Stimulated activated CD4-positive, alpha-beta T cell treated with anti-CD3 and anti-CD28 coated beads, Interleukin-12 subunit alpha, Interleukin-12 subunit beta, amount 100 ng/mL, for 24 hours (primary cell): ENCODE data around the gene DNM3.

Experiments used
- DNase-seq, 2 experiments: peaks; one replicate each; pipeline ENCODE4 v3.0.0-alpha.2; 2020; ENCODE audit warnings: low read depth in 2 of 2

DNM3 gene

DNA sequence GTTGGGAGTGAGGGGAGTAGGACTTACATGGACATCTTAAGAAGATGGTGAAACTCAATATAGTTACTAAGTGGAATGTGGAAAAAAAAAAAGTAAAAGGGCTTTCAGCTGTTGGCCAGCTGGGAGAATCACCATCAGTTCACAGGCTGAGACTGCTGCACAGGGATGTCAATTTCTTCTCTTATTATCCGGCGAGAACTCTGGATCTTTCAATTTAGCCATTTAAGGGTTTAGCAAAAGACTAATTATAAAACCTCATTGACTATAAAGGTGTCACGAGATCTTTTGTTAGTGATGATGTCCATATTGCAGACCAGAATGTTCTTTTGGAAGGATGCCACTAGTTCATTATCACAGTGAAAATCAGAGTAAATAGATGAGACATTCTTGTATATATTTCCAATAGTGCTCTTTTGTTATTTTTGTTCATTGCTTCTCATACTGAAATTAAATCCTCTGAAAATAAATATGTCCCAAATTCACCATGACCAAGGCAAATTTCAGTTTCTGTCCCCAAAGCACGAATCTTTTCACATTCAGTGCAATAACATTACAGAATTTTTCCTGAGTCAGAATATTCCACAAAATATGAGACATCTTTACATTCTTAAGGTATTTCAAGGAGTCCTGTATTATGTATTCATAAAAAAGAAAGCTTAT is 266.1 kb downstream of the DNM3 start:
- no peak for DNase-seq

- no peak for DNase-seq
Measured at GRCh38 chr1:172108161-172108893, 267.0 kb downstream of the DNM3 start.

GRCh38 chr1:172109359-172109758 is 268.1 kb downstream of the DNM3 start:
- no peak for DNase-seq

GRCh38 chr1:172112576-172112975 is 271.3 kb downstream of the DNM3 start:
- DNase-seq: no peak

DNA sequence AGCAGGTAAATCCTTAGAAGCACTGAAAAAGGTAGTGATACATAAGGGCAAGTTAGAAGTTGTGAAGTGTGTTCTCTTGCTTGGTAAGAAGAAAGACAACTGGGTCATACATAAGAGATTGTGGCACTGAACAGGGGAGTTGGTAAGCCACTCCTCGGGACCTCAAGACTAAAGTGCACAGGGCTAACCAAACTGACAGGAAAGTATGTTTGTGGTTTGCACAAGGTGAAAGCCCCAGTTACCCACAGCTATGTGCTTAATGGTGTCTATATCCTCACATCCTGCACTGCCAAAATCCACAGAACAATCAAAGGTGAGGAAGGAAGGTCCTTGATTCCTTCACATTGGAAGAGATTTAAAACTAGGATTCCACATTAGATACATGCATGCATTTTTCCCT is 276.5 kb downstream of the DNM3 start:
- DNase-seq: no peak

- DNase-seq: no peak
Measured at GRCh38 chr1:172118618-172119017, 277.3 kb downstream of the DNM3 start.

GRCh38 chr1:172119184-172119583 is 277.9 kb downstream of the DNM3 start:
- DNase-seq: no peak

DNA sequence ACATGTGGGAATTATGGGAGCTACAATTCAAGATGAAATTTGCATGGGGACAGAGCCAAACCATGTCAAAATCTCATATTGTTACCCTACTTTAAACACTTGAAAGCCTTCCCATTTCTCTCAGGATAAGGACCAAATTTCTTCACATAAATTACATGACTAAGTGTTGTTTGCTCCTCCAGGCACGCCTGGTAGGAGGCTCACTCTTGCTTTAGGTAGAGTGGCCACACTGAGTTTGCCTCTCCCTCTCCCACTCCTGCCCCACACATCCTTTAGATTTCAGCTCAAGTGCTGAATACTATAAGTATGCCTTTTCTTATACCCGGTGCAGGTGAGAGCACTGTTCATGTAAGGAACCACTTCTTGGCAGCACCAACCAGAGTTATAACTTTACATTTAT is 279.1 kb downstream of the DNM3 start:
- no peak for DNase-seq

- DNase-seq: no peak
Measured at GRCh38 chr1:172121081-172121717, 279.9 kb downstream of the DNM3 start.

- no peak for DNase-seq
Measured at GRCh38 chr1:172122381-172122780, 281.1 kb downstream of the DNM3 start.

- DNase-seq: no peak
Measured at GRCh38 chr1:172125250-172125649, 284.0 kb downstream of the DNM3 start.

GRCh38 chr1:172125812-172126430 is 284.6 kb downstream of the DNM3 start:
- no peak for DNase-seq

GRCh38 chr1:172132836-172133235 is 291.5 kb downstream of the DNM3 start:
- no peak for DNase-seq

- no peak for DNase-seq
Measured at GRCh38 chr1:172134087-172134731, 292.9 kb downstream of the DNM3 start.

- no peak for DNase-seq
Measured at GRCh38 chr1:172135076-172135672, 293.9 kb downstream of the DNM3 start.

GRCh38 chr1:172135978-172136610 is 294.8 kb downstream of the DNM3 start:
- DNase-seq: no peak

DNA sequence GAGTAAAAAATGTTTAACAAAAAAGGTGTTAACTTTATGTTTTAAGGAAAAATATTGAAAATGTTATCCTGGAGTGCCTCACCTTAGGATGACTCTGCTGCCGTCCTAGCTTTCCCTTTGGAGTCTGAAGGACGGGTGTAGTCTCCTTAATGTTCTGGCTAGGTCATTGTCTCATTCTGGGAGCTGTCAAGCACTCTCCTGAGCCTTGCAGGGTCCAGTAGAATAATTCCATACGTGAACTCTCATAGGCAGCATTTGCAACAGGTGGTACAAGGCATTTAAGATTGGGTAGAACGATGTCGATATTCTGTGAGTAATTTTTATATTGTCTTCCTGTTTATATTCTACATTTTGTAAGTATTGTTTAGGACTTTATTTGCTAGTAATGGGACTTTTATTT is 295.6 kb downstream of the DNM3 start:
- no peak for DNase-seq

DNA sequence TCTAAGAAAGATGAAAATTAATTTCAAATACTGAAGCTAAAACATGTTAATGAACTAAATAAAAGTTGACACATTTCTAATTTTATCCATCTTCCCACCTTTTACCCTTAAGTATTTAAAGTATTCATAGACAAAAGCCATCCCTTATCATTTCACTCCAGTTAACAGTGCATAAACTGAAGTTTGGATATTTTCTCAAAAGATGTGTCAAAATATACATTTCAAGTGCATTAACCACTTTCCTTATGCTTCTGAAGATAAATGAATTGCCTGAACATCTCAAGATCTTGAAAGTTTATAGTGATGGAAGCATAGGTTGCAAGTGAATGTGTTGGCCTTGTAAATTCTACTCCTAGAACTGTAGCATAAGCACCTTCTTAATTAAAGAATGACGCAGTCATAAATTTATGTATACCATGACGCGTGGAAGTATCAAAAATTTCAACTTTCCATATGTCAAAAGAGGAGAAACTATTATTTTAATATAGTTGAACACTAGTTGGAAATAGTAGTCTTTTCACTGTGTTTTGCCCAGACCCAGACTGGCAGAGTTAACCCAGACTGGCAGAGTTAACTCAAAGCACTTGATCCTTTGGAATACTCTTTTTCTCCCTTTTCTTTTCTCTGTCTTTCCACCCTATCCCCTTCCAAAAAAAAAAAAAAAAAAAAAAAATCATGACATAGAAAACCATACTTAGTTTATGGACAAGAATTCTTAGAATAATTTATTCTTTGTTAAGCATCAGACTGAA is 296.6 kb downstream of the DNM3 start:
- DNase-seq: no peak

GRCh38 chr1:172138634-172139033 is 297.3 kb downstream of the DNM3 start:
- no peak for DNase-seq

DNA sequence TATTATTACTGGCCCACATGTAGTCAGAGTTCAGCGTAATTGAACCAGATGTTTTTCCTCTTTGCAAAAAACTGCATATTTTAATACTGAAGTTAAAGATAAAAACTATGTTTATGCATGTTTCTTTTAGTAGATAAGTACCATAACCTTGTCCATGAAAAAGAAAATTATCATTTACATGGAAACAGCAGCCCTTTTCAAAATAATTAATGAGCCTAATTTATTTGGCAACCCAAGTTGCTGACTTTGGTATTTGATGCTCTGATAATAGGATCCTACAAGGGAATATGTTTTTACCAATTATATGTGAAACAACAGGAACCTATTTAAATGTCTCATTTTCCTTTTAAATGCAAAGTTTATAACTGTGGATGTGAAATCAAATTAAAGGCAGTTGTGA is 297.9 kb downstream of the DNM3 start:
- no peak for DNase-seq

DNA sequence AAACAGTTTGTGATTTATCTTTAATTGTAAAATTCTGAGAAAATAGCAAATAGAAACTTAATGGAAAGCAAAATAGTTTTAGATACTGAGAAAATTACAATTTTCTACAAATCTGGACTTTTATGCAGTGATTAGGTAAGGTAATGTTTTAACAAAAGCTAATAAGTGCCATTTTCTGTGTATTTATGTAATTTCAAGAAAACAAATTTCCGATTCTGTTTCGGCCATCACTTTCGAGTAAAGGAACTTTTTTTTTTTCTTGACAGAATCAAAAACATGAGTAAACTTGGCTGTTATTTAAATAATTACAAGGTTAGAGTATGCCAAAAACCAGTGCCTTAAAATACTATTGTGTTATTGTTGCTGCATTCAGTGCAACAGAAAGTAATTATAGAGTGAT is 298.8 kb downstream of the DNM3 start:
- DNase-seq: no peak
